Activated CD8-positive, alpha-beta memory T cell treated with anti-CD3 and anti-CD28 coated beads, Interleukin-2, amount 50 U/mL, for 1 hour (primary cell): Measurements from ENCODE around the gene DLGAP1.
A peak's percentile ranks its signal among the peaks of the same experiment; 100 is the strongest.

Source experiments
- DNase-seq: peaks from one replicate; pipeline ENCODE4 v3.0.0-alpha.2; 2020; ENCODE audit errors: extremely low read depth

The DLGAP1 gene

DNA sequence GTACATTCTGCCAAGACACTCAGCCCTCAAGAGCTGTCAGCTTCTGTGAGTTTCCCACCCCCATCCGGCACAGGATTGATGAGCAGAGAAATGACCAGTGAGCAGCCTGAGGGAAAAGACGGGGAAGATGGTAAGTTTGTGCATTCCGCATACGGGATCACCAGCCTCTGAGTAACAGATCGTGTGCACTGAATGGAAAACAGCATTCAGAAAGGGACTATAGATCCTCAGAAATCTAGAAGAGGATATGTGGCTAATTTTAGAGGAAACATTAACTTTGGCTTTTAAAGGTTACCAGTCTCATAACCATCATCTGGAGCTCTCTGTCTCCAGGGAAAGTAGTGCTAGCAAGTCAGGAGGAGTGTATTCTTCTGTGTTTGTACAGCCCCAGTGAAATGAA lies 679.1 kb downstream of the DLGAP1 start:
- no peak for DNase-seq

DNA sequence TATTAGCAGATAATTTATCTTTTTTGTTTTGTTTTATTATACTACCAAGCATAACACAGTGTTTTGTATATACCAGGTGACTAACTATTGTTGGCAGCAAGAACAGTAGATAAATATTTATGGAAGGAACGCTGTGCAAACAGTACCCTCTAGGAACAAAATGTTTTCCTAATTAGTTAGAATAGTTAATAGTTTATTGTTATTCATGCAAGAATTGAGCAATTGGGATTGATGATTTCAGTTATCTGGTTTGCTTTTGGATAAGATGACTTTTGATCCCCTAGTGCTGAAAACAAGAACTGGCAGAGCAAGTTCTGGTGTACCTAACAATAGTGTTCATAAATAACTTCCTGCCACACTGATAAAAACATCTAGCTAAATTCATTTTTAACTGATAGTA lies 681.8 kb downstream of the DLGAP1 start:
- no peak for DNase-seq

GRCh38 chr18:3771121-3771971 lies 683.8 kb downstream of the DLGAP1 start:
- DNase-seq, result peak; percentile 8

DNA sequence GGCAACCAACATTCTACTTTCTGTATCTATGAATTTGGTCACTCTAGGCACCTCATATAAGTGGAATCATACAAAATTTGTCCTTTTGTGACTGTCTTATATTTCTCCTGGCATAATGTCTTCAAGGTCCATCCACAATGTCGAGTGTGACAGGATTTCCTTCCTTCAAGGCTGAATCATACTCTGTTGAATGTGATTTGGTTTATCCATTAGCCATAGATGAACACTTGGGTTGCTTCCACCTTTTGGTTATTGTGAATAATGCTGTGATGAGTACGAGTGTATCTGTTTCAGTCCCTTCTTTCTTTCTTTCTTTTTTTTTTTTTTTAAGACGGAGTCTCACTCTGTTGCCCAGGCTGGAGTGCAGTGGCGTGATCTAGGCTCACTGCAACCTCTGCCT lies 693.8 kb downstream of the DLGAP1 start:
- no peak for DNase-seq

GRCh38 chr18:3760741-3761140 lies 694.4 kb downstream of the DLGAP1 start:
- no peak for DNase-seq

- no peak for DNase-seq
Observed at GRCh38 chr18:3759099-3759498, 696.0 kb downstream of the DLGAP1 start.

- no peak for DNase-seq
Observed at GRCh38 chr18:3758531-3758930, 696.6 kb downstream of the DLGAP1 start.

GRCh38 chr18:3757361-3757760 lies 697.7 kb downstream of the DLGAP1 start:
- no peak for DNase-seq

GRCh38 chr18:3753106-3753505 lies 702.0 kb downstream of the DLGAP1 start:
- DNase-seq, result no peak

DNA sequence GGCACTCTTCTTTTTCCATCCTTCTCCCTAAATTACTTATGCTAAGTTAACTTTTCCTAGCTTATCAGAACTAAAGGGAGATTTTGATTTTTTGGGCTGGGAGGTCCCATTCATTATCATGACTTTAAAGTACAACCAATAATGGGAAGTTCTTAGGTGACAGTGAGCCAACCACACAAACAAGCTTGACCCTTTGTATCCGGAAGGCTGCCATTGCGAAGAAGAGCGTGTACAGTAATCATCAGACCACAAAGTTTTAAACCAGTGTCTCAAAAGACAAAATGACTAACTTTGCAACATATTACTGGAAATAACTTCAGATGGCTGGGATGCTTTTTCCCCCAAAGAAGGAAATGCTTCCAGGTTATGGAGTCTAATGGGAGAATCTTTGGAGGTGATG lies 707.0 kb downstream of the DLGAP1 start:
- DNase-seq, result no peak

DNA sequence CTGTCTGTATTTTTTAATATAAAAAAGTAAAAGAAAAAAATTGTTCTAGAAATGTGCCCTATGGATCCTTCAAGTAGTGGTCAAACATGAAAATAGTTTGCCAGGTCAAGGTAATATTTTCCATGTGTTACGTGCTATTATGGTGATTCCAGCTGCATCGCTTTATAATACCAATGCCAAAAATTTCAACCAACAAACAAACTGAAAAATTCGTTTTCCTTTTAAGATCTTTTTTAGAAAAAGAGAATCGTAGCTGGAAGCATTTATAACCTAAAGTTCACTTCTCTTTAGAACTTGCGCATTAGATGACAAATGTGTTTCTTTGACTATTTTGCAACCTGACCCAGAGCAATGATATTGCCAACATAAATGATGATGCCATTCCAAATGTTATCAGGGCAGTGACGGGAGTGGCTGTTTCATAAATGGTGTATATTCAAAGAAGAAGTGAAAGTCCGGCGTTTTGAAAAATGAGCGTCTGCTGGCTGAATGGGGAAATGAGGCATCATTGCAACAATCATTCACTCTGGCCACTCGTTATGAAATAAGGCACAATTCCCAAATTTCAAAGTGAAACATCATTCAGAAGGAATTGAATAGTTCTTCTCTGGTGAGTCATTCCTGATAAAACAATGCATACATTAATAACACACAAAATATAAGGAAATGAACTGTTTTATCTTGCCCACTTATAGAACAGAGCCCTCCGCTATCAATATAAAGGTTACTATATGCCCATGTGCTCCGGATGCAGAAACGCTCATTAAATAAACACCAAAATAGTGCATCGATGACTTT lies 707.7 kb downstream of the DLGAP1 start:
- DNase-seq, result no peak

- no peak for DNase-seq
Observed at GRCh38 chr18:3742541-3742940, 712.6 kb downstream of the DLGAP1 start.

DNA sequence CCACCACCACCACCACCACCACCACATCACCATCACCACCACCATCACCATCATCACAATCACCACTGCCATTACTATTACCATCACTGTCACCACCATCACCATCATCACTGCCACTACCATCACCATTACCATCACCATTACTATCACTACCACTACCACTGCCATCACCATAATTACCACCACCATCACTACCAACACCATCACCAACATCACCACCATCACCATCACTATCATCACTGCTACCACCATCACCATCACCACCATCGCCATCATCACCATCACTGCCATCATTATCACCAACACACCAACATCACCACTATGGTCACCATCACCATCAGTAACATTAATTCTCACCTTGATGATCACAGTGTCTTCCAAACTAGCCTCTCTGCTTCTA lies 713.8 kb downstream of the DLGAP1 start:
- no peak for DNase-seq

DNA sequence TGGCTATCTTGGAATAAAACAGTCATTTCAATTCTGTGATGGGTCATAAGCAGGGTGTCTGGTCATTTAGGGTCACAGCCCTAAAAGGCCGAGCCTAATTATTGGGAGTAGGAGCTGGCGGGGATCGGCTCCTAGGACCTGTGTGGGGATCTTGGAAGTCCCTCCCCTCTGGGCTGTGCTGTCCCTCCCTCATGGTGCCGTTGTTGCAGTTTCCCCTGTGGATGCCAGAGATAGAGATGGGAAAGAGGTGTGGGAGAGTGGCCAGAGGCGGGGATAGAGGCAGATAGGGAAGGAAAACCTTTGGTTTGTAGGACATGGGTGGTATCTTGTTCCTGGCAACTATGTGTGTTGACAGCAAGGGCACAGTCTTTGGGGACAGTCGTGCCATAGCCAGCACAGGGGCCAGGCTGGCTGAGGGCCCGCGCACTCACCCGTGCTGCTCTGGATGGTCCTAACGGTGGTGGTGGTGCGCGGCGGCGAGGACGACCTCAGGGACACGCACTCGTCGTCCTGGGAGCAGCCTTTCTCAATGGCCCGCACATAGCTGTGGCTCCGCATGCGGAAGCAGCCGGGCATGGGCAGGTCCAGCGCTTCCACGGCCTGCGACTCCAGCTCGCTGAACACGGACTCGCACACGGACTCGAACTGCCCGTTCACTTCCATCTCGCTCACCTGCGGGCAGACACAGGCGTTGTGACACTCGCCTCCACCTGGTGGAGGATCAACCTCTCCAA lies 726.2 kb downstream of the DLGAP1 start:
- no peak for DNase-seq

DNA sequence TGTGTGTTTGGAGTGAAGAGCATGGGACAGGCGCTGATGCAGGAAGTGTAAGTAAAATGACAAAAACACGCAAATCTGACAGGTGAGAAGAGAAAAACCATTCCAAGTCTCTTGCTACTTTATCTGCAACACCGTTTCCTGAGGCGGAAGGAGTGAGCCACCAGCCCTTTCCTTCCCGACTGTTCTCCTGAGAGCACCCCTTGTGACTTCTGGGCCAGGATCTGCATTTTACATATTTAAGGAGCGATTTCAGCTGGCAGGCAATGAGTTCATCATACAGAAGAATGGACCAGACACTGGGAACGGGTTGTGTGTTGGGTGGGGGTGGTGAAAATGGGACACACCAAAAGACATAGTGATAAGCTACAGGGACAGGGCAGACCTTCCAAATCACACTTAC lies 727.8 kb downstream of the DLGAP1 start:
- no peak for DNase-seq

DNA sequence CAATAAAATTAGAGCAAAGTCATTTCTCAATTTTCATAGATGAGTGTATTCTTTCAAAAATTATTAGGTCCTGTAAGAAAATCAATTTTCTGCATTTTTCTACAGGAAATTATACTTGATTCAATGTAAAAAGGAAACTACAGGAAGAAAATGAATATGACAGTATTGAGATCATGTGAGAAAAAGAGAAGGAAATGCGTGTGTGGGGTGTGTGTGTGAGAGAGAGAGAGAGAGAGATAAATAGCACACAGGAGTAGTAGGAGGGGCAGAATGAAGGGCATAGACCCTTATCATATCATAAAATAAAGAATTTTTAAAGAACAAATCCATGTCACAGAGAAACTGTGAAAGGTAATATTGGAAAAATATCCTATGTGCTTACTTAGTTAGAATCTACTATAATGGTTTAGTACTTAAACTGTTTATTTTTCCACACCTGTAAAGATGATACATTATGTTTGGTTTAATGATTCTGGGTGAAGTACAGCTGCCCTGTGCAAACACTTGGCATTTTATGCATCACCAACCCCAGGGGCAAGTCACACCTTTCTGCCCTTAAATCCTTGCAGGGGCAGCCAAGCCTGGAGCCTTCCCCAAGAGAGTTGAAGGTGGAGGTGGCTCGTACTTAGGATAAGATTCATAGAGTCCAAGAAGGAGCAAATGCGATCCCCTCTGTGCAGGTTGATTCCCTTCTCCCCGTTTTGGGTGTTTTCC lies 728.7 kb downstream of the DLGAP1 start:
- no peak for DNase-seq

GRCh38 chr18:3725115-3725514 lies 730.0 kb downstream of the DLGAP1 start:
- DNase-seq, result no peak

GRCh38 chr18:3723554-3723953 lies 731.6 kb downstream of the DLGAP1 start:
- DNase-seq, result no peak

DNA sequence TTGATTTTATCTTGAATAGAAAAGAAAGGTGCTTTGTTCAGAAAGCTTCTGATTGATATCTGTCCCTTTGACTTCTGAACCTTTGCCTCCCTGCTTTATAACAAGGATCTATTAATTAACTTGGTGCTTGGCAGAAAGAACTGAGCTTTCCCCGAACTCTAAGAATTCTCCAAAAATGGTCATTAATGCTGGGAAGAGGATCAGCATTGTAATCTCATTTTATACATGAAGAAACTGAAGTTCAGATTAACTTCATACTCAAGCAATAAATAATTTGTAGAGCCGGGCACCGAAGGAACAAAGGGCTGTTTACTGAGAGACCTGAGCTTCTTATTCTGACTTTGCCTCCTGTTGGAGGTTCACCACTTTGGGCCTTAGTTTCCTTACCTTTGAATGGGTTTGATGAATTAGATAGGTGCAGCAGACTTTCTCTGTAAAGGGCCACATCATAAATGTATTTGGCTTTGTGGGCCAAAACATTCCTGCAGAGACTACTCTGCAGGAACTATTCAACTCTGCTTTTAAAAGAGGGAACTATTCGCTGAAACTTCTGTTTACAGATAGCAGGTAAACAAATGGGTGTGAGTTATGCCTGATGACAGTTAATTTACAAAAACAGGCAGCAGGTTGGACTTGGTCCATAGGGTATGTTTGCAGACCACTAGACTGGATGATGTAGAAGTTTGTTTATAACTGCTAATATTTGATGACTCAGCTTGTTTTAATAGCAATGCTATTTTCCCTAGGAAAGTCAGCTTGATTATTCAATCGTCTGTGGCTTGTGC lies 732.3 kb downstream of the DLGAP1 start:
- no peak for DNase-seq

DNA sequence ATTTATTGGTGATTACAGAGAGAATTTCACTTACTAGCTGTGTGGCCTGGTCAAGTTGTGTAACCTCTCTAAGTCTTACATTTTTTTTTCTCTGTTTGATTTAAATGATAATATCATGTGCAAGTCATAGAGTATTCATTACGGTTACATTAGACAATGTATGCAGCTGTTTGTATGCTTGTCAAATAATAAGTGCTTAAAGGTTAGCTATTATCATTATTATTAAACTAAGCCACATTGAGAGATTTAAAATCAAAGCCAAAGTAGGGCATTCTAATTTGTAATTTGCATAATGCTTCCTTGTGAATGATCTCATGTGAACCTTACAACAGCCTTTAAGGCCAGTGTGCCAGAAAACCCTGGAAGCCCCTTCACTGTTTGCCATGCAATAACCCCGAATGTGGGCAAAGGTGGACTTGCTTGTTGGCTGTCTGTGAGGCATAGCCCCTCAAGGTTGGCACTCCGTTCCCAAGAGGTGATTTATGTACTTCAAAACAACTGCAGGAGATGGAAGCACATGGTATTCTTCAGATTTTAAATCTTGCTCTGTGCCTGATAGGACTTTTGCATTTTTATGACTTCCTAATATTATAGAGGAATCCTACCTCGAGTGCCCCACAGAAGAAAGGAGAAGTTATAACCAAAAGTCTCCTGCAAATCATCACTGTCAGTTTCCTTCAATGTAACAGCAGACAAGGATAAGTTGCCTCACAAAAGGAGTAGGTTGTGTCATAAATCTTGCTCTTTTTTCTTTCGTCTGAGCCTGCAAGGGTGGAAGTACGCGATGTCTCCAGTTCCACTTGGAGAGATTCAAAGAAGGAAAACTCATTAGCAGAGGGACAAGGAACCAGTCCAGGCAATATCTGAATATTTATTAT lies 733.1 kb downstream of the DLGAP1 start:
- no peak for DNase-seq
